Epithelial cell of proximal tubule (primary cell): ENCODE measurements around the gene CALHM4. TPM values are rescaled to one million over a fixed set of nuclear protein-coding genes. Genes with fewer than 3 reads are reported as not detected.

Experiments
- DNase-seq: peaks from one replicate; pipeline ENCODE4 v3.0.0-alpha.2; 2011; ENCODE audit warnings: low read depth
- H3K4me3 ChIP-seq: 2 replicates; pipeline ENCODE4 v1.5.1; 2011; ENCODE audit warnings: low read depth, mild to moderate bottlenecking, low read length
- total RNA-seq: library from RNA; depleted of rRNA; stranded (reverse); fragments of >200 nt; gene quantifications from 2 replicates; pipeline ENCODE4 v1.2.3, GENCODE V29; 2015
- TF ChIP-seq, protein P1 (sequence below): conservative IDR thresholded peaks from 2 replicates; pipeline ENCODE4 v1.5.1; 2012; ENCODE audit warnings: low read depth, mild to moderate bottlenecking, low read length

Gene CALHM4
- total RNA-seq, 1 donor from 2014 or later = not detected

DNA sequence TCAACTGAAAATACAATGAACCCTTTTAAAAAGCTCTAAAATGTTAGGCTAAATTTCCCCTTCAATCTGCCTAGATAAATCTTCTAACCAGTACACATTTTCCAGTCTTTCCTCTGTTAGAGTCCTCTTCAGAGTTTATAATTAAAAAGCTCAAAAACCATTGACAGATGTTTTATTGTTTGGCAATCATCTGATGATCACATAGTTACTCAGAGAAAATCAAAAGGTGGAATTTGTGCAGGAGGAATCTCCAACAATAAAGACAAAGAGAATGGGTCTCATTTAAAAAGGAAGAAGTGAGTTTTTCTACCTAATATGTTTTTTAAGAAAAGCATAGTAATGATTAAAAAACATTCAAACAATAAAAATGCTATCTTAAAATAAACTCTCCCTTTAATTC is 11.1 kb upstream of the CALHM4 start:
- no peak overlapping the region for H3K4me3 ChIP-seq
- TF ChIP-seq, protein P1, sequence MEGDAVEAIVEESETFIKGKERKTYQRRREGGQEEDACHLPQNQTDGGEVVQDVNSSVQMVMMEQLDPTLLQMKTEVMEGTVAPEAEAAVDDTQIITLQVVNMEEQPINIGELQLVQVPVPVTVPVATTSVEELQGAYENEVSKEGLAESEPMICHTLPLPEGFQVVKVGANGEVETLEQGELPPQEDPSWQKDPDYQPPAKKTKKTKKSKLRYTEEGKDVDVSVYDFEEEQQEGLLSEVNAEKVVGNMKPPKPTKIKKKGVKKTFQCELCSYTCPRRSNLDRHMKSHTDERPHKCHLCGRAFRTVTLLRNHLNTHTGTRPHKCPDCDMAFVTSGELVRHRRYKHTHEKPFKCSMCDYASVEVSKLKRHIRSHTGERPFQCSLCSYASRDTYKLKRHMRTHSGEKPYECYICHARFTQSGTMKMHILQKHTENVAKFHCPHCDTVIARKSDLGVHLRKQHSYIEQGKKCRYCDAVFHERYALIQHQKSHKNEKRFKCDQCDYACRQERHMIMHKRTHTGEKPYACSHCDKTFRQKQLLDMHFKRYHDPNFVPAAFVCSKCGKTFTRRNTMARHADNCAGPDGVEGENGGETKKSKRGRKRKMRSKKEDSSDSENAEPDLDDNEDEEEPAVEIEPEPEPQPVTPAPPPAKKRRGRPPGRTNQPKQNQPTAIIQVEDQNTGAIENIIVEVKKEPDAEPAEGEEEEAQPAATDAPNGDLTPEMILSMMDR = no peak
- no peak for DNase-seq

GRCh38 chr6:116543149-116543548 is 10.4 kb upstream of the CALHM4 start:
- TF ChIP-seq, protein P1 = no peak
- no peak overlapping the region for H3K4me3 ChIP-seq
- DNase-seq = no peak

DNA sequence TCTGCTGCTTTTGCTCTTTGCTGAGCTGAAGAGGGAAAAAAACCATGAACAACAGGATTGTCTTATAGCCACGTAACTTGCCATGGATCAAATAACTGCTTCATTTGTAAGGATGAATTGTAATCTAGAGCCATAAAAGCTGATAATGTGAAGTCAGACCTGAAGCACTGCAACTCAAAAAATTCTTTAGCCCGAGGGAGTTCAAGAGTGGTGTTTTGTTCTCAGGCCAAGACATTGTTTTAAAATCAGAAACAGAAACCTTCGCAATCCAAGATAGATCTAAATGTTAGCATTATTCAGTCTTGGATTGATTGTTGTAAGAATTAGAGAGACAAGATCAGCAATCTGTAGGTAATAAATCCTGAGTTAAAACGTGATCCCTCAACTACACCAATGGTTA is 7.9 kb upstream of the CALHM4 start, which contains the start of gene TRAPPC3L:
TRAPPC3L (minus strand) TSS at position 34 of the 400 bp plus-strand sequence. CDS start 170 bp downstream, outside the sequence.
- TF ChIP-seq, protein P1 = no peak
- no peak within 1 kb of the TSS for H3K4me3 ChIP-seq
- no peak for DNase-seq

DNA sequence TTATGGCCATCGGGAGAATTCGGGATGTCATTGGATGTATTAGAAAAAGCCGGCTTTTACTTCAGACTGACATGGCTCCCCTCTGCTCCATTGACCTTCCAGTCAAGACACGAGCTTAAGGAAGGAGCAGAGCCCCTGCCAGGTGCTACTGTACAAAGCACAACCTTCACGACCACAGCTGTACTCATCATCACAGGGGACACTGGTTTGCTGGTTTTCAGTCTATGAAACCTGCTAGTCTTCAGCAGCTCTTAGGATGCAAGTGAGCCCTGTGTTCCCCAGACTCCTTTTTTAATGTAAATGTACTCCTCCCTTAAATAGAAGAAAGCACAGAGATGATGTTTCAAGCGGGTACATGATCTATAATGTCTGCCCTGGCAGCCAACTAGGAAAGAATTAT is 6.2 kb upstream of the CALHM4 start:
- no peak overlapping the region for H3K4me3 ChIP-seq
- TF ChIP-seq, protein P1 = no peak
- DNase-seq = no peak

DNA sequence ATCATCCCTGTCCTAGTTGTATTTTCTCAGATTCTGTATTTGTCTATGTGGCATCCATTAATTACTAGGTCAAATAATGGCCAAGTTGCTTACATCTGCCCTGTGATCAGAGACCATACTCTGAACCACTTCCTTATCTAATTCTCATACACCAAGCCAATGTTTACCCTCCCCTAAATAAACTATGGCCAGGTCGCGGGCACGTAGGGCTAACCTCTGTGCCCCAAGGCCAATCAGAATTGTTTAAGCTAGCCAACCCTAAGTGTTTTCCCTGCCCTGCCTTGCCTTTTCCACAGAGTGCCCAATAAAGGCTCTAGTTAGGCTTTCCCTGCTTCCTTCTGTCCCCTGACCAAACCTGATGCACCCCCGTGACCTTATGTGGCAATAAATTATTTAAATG is 2.8 kb upstream of the CALHM4 start:
- no peak for DNase-seq
- H3K4me3 ChIP-seq = no peak overlapping the region
- TF ChIP-seq, protein P1 = no peak

- no peak overlapping the region for H3K4me3 ChIP-seq
- DNase-seq = peak; percentile 49
- TF ChIP-seq, protein P1 = no peak
Observed at GRCh38 chr6:116556065-116556464, 2.5 kb downstream of the CALHM4 start.

DNA sequence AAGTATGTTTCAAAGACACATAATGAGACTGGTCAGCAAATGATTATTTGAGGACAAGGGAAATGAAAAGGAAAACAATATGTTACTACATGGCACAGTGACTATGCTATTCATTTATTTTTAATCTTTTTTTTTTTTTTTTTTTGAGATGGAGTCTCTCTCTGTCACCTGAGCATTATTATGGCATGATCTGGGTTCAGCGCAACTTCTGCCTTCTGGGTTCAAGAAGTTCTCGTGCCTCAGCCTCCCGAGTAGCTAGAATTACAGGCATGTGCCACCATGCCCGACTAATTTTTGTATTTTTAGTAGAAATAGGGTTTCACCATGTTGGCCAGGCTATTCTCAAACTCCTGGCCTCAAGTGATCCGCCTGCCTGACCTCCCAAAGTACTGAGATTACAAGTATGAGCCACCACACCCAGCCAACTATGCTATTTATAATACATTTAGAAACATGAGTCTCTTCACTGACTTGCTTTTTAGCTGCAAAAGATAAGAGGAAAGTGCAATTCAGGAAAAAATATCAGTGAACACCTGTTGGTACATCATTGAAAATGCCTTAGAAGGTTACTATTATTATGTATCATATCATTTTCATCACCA is 3.4 kb downstream of the CALHM4 start:
- no peak for DNase-seq
- TF ChIP-seq, protein P1 = no peak
- H3K4me3 ChIP-seq = no peak overlapping the region
